Anterior cingulate cortex (tissue), 58 donors: ENCODE results near the gene ZNF284.

Experiments
- DNase-seq, 58 donors: peaks; one replicate each; lab custom pipeline; 2025; lab: John Stamatoyannopoulos, UW

ZNF284 gene

GRCh38 chr19:44071824-44072542 is at the start of gene ZNF284:
ZNF284 (plus strand) TSS chr19:44072159; CDS start chr19:44076390, 4,231 bp downstream.
- DNase-seq, result peak in 57 of 58 donors; percentile 34 to 96 (median 85)

DNA sequence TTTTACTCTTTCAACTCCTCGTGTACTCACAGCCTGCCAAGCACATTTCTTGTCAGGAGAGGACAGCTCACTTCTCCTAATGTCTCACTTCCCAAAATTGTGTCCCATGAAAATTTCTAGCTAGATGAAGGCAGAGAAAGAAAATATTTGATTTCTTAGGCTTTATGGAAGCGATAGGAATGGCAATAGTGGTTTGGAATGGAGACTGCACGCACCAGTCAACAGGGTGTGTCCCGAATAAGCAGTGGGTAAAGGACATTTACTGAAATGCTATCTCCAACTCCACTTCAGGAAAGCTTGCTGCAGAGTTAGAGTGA is 47.1 kb upstream of the ZNF284 start:
- no peak for DNase-seq

- DNase-seq, result peak in 55 of 58 donors; percentile 32 to 90 (median 75)
Measured at GRCh38 chr19:44025217-44025936, 46.6 kb upstream of the ZNF284 start, which contains the start of gene ZNF222. ZNF222 (plus strand) TSS chr19:44025379; CDS start chr19:44025437, 58 bp downstream.

GRCh38 chr19:44026622-44027021 is 45.3 kb upstream of the ZNF284 start:
- no peak for DNase-seq

DNA sequence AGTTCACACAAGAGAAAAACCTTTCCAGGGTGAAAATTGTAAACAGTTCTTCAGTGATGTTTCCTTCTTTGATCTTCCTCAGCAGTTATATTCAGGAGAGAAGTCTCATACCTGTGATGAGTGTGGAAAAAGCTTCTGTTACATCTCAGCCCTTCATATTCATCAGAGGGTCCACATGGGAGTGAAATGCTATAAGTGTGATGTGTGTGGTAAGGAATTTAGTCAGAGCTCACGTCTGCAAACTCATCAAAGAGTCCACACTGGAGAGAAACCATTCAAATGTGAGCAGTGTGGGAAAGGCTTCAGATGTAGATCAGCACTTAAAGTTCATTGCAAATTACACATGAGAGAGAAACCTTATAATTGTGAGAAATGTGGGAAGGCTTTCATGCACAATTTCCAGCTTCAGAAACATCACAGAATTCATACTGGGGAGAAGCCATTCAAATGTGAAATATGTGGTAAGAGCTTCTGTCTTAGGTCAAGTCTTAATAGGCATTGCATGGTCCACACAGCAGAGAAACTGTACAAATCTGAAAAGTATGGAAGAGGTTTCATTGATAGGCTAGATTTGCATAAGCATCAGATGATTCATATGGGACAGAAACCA is 39.9 kb upstream of the ZNF284 start:
- no peak for DNase-seq

GRCh38 chr19:44042147-44042546 is 29.8 kb upstream of the ZNF284 start:
- no peak for DNase-seq

DNA sequence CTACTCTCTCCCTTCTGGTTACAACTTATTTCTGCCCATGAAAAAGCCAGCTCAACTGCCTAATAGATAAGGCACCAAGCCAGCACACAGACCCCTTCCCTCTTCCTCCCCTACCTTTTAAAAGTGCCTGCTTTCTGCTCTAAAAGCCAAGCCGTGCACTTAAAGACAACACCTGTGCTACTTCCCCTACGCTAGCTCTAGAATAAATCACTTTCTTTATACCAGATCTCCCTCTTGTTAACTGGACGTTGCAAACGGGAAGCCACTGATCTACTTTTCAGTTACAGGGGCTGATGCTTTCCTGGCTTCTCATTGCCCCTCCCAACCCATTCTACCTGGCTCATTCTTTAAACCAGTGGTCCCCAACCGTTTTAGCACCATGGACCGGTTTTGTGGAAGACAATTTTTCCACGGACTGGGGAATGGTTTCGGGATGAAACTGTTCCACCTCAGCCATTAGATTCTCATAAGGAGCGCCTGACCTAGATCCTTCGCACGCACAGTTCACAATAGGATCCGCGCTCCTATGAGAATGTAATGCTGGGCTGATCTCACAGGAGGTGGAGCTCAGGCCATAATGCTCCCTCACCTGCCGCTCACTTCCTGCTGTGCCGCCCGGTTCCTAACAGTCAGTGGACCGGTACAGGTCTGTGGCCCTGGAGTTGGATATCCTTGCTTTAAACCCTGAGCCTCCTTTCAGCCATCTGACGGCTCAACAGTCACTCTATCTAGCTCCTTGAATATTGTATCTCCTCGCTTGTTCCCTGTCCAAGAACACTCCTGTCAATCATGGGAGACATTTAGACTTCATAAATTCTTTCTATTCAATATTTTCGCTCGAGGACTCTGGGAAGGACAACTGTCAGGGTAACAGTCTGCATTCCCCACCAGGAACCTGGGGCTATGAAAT is 21.0 kb upstream of the ZNF284 start:
- peak in 21 of 58 donors; percentile 1 to 53 (median 27) for DNase-seq

GRCh38 chr19:44051650-44052402 is 20.1 kb upstream of the ZNF284 start, which contains the start of gene ZNF223:
ZNF223 (plus strand) TSS chr19:44052036; CDS start chr19:44055177, 3,141 bp downstream.
- DNase-seq, result peak in 57 of 58 donors; percentile 65 to 99 (median 94)

- no peak for DNase-seq
Measured at GRCh38 chr19:44055870-44056269, 16.1 kb upstream of the ZNF284 start.

DNA sequence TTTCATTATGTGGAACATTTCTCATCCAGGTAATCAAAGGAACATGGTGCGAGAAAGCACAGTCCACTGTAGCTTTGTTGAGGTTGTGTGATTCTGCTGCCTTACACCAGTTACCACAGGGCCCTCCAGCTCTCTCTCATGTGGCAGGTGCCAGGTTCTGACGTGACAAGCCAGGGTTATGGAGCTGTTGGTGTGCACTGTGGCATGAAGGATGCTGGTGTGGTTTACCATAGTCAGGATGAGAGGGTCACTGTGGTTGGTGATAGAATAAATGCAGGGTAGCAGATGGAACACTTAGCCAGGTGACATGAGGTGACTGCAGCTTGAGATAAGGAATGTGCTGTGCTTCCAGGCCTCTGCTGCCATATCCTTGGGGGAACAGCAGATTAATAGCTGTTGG is 12.7 kb upstream of the ZNF284 start:
- DNase-seq, result no peak

DNA sequence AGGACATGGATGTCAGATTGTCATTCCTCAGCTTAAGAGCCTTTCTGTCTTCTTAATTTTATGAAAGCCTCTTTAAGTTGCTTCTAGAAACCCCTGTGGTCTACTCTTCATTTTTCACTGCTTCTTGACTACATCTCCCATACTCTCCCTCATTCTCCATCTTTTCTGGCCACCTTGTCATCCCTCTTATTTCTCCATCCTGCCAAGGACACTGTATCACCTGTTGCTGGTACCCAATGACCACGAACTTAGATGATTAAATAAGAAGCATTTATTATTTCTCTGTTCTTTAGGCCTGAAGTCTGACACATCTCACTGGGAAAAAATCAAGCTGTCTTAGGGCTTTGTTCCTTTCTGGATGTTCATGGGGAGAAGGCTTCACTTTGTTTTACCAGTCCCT is 10.9 kb upstream of the ZNF284 start:
- no peak for DNase-seq

DNA sequence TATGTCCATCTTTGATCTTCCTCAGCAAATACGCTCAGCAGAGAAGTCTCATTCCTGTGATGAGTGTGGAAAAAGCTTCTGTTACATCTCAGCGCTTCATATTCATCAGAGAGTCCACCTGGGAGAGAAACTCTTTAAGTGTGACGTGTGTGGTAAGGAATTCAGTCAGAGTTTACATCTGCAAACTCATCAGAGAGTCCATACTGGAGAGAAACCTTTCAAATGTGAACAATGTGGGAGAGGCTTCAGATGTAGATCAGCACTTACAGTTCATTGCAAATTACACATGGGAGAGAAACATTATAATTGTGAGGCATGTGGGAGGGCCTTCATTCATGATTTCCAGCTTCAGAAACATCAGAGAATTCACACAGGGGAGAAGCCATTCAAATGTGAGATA is 5.7 kb upstream of the ZNF284 start:
- no peak for DNase-seq

- DNase-seq, result no peak
Measured at GRCh38 chr19:44069415-44069814, 2.5 kb upstream of the ZNF284 start.

DNA sequence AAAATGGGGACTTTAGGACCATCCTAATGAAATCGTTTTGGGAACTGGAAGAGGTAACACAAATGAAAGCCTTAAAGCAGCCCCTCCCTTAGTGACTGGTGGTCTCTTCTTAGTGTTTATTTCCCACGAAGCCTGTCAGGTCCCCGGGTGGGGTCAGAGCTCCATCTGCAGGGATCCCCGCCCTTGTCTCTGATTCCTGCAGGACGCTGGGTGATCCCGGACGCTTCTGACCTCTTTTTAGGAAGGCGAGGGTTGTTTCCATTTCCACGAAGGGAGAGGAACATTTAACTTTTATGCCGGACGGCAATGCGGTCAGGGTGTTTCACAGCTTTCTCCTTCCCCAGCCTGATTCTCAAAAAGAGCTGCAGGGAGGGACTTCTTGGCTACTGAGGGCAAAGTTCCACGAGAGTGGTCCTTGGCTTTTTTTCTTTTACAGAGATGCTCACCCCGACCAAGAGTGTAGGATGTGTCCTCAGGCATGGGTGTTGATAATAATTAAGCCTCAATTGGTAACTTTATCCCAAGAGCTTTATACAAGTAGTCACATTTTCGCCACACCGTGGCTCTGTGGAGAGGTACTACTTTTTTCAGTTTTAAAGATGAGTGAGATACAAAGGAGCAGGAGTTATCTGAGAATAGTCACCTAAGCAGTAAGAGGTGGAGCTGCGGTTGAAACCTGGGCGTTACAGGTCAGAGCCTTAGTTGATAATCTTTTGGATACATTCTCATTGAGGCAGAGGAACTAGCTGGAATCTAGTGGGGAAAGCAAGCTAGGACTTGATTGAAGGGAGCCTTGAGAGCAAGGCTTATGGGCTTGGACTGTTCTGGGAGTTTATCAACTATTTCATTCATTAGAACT is 813 bp downstream of the ZNF284 start:
- DNase-seq, result no peak

DNA sequence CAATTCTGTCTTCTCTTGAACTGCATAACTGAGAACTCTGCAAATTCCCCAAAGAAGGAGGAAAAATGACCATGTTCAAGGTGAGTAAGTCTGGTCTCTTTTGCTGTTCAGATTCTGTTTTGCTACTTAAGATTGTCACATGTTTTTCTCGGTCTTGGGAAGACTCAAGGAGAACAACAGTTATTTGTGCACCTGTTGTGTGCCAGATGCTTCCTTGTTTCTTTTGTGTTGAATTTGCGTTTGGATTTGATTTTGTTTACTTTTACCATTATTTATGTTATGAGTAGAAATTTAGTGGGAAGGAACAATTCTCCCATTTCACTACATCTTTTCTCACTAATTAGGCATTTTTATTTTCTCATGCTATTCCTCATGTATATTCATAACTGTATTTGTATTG is 4.4 kb downstream of the ZNF284 start:
- no peak for DNase-seq

GRCh38 chr19:44092108-44092507 is 20.1 kb downstream of the ZNF284 start:
- no peak for DNase-seq

DNA sequence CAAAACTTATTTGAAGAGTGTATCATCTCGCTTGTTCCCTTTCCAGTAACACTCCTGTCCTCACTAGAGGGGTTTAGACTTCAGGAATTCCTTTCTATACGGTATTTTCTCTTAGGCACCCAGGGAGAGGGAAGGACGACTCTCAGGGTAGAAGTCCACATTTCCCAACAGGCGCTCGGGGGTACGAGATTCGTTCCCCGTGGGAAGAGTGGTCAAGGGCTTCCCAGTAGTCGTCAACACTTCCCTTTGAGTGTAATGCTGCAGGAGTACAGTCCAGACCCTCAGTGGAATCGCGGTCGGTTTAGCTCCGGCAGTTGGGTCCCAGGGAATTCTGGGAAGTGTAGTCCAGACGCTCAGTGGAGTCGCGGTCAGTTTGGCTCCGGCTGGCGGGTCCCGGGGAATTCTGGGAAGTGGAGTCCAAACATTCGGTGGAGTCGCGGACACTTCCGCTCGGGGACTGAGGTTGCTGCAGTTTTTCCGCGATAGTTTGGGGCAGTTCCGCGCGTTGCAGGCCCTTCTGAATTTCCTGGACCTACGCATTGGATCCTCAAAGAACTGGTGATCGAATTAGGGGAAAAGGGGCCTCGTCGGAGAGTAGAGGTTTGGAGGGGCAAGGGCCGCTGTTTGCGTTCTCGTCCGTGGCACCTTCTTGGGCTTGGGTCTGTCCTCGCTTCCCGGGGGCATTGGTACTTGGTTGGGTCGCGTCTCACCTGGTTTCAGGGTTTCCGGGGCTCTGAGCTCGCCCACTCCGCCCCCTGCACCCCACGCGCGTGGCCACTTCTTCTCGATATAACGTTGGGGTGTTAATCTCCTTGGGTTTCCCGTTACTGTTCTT is 22.2 kb downstream of the ZNF284 start, which contains the start of gene ZNF224:
Gene ZNF224, plus strand, starts transcription at position 431 of the 835 bp plus-strand sequence. CDS start 3,513 bp downstream, outside the sequence.
- DNase-seq, result peak in 57 of 58 donors; percentile 48 to 96 (median 89)

DNA sequence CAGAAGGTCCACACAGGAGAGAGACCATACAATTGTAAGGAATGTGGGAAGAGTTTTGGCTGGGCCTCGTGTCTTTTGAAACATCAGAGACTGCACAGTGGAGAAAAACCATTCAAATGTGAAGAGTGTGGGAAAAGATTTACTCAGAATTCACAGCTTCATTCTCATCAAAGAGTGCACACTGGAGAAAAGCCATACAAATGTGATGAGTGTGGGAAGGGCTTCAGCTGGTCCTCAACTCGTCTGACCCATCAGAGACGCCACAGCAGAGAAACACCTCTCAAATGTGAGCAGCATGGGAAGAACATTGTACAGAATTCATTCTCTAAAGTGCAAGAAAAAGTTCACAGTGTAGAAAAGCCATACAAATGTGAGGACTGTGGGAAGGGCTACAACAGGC is 35.8 kb downstream of the ZNF284 start:
- no peak for DNase-seq
